Measurements from ENCODE around the gene PTPDC1.

DNA sequence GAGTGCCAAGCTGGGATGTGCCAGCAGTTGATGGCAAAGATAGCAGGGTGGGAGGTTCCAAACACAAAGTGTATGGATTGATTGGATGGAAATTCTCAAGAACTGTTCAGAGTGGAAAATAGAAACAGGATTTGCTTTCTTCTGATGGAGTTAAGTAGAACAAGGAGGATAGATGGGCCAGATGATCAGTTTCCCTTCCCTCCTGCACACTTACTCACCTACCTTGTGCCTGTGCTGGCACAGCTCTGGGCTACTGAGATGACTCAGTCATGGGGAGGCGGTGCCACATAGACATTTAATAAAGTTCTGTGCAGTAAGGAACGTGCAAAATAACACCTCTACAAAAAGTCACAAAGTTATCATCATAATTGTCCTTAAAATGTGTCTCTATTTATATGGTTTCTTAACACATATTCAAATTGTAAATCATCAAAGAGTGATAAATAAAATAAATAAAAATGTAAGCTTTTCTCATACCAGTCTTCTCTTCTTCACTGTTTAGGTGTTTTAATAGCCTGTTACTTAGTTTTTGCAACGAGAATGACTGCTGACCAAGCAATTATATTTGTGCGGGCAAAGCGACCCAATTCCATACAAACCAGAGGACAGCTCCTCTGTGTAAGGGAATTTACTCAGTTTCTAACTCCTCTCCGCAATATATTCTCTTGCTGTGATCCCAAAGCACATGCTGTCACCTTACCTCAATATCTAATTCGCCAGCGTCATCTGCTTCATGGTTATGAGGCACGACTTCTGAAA is 12.7 kb downstream of the PTPDC1 start:
- TF ChIP-seq EZH2 (IDR thresholded peaks at IDR 0.05; ENCODE audit: low read length, unreplicated experiment) (no peak), CTCF (conservative IDR thresholded peaks at IDR 0.05; ENCODE audit: low read depth, low read length) (no peak)
